HL-60 (cell line): Measurements from ENCODE around the gene NLGN3.

Experiments used
- DNase-seq, 2 experiments: peaks; one replicate each; pipeline ENCODE4 v3.0.0-alpha.2; 2010 to 2020; ENCODE audit warnings: low read depth in 1 of 2, low spot score in 1 of 2
- H3K27ac ChIP-seq: fragments of 250-450 bp; sonication (Bioruptor Pico); replicated peaks from 2 replicates; pipeline ENCODE4 v1.5.1; 2020; ENCODE audit warnings: mild to moderate bottlenecking, moderate library complexity
- H3K27me3 ChIP-seq: fragments of 250-450 bp; sonication (Bioruptor Pico); 2 replicates; pipeline ENCODE4 v1.5.1; 2021; ENCODE audit warnings: mild to moderate bottlenecking, moderate library complexity; ENCODE audit not compliant: insufficient read depth, poor library complexity, severe bottlenecking
- H3K4me3 ChIP-seq: replicated peaks from 2 replicates; pipeline ENCODE4 v1.5.1; 2011; ENCODE audit warnings: mild to moderate bottlenecking, control low read depth, low read length; ENCODE audit not compliant: insufficient read depth
- GABPA ChIP-seq: IDR thresholded peaks from 2 replicates; pipeline ENCODE4 v1.6.1; 2012; ENCODE audit warnings: low read depth
- POLR2AphosphoS5 ChIP-seq: IDR thresholded peaks from 2 replicates; pipeline ENCODE4 v1.6.1; 2012; ENCODE audit warnings: low read depth
- SPI1 ChIP-seq: IDR thresholded peaks from 2 replicates; pipeline ENCODE4 v1.6.1; 2012; ENCODE audit warnings: low read depth, mild to moderate bottlenecking, borderline replicate concordance
- TF ChIP-seq, protein P1 (sequence below): IDR thresholded peaks from 2 replicates; pipeline ENCODE4 v1.6.1; 2012; ENCODE audit warnings: low read depth; ENCODE audit not compliant: insufficient replicate concordance
- TF ChIP-seq, protein P2 (sequence below): IDR thresholded peaks from one replicate; pipeline ENCODE4 v1.5.1; 2011; ENCODE audit warnings: low read length, control low read depth, inconsistent platforms; ENCODE audit not compliant: insufficient read depth

The NLGN3 gene

DNA sequence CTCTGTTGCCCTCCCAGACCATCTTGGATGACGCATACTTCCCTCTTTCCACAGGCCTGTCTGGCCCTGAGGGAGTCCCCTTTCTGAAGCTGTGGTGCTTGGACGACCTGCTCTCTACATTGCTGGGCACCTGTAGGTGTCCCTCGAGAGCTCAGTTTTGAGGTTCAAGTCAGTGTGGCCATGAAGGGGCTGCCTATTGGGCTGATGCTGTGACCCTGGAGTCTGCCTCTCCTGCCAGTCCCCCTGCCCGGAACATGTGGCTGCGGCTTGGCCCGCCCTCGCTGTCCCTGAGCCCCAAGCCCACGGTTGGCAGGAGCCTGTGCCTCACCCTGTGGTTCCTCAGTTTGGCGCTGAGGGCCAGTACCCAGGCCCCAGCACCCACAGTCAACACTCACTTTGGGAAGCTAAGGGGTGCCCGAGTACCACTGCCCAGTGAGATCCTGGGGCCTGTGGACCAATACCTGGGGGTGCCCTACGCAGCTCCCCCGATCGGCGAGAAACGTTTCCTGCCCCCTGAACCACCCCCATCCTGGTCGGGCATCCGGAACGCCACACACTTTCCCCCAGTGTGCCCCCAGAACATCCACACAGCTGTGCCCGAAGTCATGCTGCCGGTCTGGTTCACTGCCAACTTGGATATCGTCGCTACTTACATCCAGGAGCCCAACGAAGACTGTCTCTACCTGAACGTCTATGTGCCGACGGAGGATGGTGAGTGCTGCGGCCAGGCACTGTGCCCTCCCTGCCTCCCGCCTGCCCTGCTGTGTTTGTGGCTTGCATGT, 3.0 kb downstream of the NLGN3 start:
- Histone ChIP-seq H3K27ac (no peak overlapping the region; the same call in 1 of the 2 replicates), H3K27me3 (no peaks in the 10 kb centered on the region), H3K4me3 (no peak overlapping the region)
- DNase-seq: peak in 1 of 2 experiments; percentile 48
- TF ChIP-seq, protein P1, sequence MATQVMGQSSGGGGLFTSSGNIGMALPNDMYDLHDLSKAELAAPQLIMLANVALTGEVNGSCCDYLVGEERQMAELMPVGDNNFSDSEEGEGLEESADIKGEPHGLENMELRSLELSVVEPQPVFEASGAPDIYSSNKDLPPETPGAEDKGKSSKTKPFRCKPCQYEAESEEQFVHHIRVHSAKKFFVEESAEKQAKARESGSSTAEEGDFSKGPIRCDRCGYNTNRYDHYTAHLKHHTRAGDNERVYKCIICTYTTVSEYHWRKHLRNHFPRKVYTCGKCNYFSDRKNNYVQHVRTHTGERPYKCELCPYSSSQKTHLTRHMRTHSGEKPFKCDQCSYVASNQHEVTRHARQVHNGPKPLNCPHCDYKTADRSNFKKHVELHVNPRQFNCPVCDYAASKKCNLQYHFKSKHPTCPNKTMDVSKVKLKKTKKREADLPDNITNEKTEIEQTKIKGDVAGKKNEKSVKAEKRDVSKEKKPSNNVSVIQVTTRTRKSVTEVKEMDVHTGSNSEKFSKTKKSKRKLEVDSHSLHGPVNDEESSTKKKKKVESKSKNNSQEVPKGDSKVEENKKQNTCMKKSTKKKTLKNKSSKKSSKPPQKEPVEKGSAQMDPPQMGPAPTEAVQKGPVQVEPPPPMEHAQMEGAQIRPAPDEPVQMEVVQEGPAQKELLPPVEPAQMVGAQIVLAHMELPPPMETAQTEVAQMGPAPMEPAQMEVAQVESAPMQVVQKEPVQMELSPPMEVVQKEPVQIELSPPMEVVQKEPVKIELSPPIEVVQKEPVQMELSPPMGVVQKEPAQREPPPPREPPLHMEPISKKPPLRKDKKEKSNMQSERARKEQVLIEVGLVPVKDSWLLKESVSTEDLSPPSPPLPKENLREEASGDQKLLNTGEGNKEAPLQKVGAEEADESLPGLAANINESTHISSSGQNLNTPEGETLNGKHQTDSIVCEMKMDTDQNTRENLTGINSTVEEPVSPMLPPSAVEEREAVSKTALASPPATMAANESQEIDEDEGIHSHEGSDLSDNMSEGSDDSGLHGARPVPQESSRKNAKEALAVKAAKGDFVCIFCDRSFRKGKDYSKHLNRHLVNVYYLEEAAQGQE: no peak
- TF ChIP-seq GABPA: no peak
- no peak for TF ChIP-seq SPI1
- TF ChIP-seq, protein P2, sequence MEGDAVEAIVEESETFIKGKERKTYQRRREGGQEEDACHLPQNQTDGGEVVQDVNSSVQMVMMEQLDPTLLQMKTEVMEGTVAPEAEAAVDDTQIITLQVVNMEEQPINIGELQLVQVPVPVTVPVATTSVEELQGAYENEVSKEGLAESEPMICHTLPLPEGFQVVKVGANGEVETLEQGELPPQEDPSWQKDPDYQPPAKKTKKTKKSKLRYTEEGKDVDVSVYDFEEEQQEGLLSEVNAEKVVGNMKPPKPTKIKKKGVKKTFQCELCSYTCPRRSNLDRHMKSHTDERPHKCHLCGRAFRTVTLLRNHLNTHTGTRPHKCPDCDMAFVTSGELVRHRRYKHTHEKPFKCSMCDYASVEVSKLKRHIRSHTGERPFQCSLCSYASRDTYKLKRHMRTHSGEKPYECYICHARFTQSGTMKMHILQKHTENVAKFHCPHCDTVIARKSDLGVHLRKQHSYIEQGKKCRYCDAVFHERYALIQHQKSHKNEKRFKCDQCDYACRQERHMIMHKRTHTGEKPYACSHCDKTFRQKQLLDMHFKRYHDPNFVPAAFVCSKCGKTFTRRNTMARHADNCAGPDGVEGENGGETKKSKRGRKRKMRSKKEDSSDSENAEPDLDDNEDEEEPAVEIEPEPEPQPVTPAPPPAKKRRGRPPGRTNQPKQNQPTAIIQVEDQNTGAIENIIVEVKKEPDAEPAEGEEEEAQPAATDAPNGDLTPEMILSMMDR: no peak
- TF ChIP-seq POLR2AphosphoS5: no peak

DNA sequence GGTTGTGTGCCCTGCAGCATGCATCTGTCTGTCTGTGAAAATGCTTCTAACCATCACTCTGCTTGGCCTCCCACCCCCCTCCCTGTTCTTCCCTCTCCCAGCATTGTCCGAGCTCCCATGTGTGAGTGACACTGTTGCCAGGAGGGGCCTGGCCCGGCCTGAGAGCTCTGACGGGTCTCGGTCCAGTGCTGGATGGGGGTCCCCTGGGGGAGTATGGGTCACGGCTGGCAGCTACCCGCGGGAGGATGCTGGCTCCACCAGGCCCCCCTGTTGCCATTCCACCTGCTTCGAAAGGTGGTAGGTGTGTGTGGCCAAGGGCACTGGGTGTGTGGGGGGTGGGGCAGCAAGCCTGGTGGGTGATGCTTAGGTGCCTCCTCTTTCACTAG, 3.6 kb downstream of the NLGN3 start:
- TF ChIP-seq, protein P1: no peak
- TF ChIP-seq, protein P2: no peak
- TF ChIP-seq GABPA (no peak), SPI1 (no peak), POLR2AphosphoS5 (no peak)
- DNase-seq: no peak
- no peak overlapping the region for H3K27ac ChIP-seq
- no peaks in the 10 kb centered on the region for H3K27me3 ChIP-seq
- no peak overlapping the region for H3K4me3 ChIP-seq

DNA sequence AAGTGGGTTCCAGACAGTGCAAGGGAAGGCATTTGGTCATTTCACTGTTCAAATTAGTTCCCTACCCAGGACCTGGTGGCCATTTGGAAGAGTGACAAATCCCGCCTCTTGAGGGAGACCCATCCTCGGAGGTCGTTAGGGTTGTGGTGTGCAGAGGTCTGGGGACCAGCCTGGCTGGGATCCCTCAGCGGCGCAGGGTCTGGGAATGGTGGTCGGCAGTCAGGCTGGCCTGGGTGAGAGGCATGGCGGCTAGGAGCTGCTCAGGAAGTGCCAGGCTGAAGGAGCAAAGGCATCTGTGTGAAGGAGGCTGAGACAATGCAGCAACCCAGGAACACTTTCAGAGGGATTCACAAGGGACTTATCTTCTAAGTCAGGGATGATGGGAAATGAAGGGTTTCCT, 6.7 kb downstream of the NLGN3 start:
- DNase-seq: no peak
- TF ChIP-seq POLR2AphosphoS5 (no peak), GABPA (no peak), SPI1 (no peak)
- TF ChIP-seq, protein P1: no peak
- TF ChIP-seq, protein P2: no peak
- Histone ChIP-seq H3K27ac (no peak overlapping the region), H3K27me3 (no peaks in the 10 kb centered on the region), H3K4me3 (no peak overlapping the region)
